Fibroblast of skin of right biceps (primary cell): ENCODE data around the gene PIGL.

Experiments
- DNase-seq: peaks from one replicate; pipeline ENCODE4 v3.0.0-alpha.2; 2013

Gene PIGL

GRCh38 chr17:16313139-16314090, 96.4 kb downstream of the PIGL start:
- DNase-seq = no peak

- DNase-seq = no peak
These were observed 97.2 kb downstream of the PIGL start for GRCh38 chr17:16314189-16314588.

- no peak for DNase-seq
These were observed 97.8 kb downstream of the PIGL start for GRCh38 chr17:16314859-16315258.

- no peak for DNase-seq
These were observed 103.0 kb downstream of the PIGL start for GRCh38 chr17:16319969-16320368.

- DNase-seq = peak; percentile 79
These were observed 105.6 kb downstream of the PIGL start for GRCh38 chr17:16322636-16323035.

GRCh38 chr17:16325964-16326363, 109.0 kb downstream of the PIGL start:
- no peak for DNase-seq

GRCh38 chr17:16327018-16327417, 110.0 kb downstream of the PIGL start:
- no peak for DNase-seq

- DNase-seq = no peak
These were observed 112.0 kb downstream of the PIGL start for GRCh38 chr17:16328997-16329396.

- DNase-seq = peak; percentile 26
These were observed 112.7 kb downstream of the PIGL start for GRCh38 chr17:16329519-16330271.

GRCh38 chr17:16338391-16338790, 121.4 kb downstream of the PIGL start:
- DNase-seq = no peak

GRCh38 chr17:16339402-16339801, 122.4 kb downstream of the PIGL start:
- no peak for DNase-seq

- DNase-seq = no peak
These were observed 122.9 kb downstream of the PIGL start for GRCh38 chr17:16339959-16340358.

GRCh38 chr17:16342979-16343378, 126.0 kb downstream of the PIGL start:
- DNase-seq = peak; percentile 12

GRCh38 chr17:16343569-16343968, 126.6 kb downstream of the PIGL start:
- no peak for DNase-seq

GRCh38 chr17:16345565-16345964, 128.6 kb downstream of the PIGL start:
- no peak for DNase-seq

GRCh38 chr17:16346721-16347271, 129.8 kb downstream of the PIGL start:
- DNase-seq = no peak

- DNase-seq = no peak
These were observed 131.6 kb downstream of the PIGL start for GRCh38 chr17:16348586-16348985.

GRCh38 chr17:16349431-16349830, 132.4 kb downstream of the PIGL start:
- DNase-seq = no peak

GRCh38 chr17:16351831-16352230, 134.8 kb downstream of the PIGL start:
- DNase-seq = peak; percentile 71

GRCh38 chr17:16352303-16352666, 135.3 kb downstream of the PIGL start:
- peak; percentile 51 for DNase-seq

GRCh38 chr17:16352667-16353316, 135.8 kb downstream of the PIGL start:
- DNase-seq = peak; percentile 45

- peak; percentile 59 for DNase-seq
These were observed 136.5 kb downstream of the PIGL start, which contains the start of gene CENPV for GRCh38 chr17:16353317-16354174. Gene CENPV (minus strand): TSS chr17:16353469. CDS start chr17:16353436, 33 bp downstream.
